Hypothalamus (tissue), 51 donors: ENCODE data around the gene USP49.

Experiments used
- DNase-seq, 51 donors: peaks; one replicate each; lab custom pipeline; 2025; lab: John Stamatoyannopoulos, UW

USP49 gene

DNA sequence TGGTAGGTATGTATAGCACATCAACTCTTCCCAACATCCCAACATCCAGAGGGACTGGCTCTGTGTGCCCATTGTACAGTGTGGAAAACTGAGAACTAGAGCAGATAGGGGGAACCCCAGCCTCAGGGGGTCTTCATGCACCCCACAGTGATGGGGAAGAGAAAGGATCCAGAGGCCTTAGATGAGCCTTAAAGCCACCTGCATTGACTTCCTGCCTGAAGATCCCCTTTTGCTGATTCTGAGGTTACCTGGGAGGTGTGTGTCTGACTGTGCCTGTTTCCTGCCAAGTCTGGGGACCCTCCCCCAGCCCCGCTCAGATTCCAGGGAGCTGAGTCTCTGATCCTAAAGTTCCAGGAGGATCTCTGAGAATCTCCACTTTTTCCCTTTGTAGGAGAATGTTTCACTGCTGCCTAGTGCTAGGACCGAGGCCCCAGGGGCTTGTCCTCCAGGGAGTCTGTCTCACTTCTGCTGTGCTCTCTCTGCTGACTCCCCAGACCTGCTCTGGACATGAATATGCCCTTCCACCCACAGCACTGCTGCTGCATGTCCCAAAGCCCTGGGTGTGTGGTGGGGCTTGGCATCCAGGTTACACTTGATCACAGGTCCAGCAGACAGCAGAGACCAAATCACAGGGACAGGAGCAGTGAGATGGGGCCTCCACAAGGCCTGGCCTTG lies 135.1 kb downstream of the USP49 start:
- DNase-seq: no peak

DNA sequence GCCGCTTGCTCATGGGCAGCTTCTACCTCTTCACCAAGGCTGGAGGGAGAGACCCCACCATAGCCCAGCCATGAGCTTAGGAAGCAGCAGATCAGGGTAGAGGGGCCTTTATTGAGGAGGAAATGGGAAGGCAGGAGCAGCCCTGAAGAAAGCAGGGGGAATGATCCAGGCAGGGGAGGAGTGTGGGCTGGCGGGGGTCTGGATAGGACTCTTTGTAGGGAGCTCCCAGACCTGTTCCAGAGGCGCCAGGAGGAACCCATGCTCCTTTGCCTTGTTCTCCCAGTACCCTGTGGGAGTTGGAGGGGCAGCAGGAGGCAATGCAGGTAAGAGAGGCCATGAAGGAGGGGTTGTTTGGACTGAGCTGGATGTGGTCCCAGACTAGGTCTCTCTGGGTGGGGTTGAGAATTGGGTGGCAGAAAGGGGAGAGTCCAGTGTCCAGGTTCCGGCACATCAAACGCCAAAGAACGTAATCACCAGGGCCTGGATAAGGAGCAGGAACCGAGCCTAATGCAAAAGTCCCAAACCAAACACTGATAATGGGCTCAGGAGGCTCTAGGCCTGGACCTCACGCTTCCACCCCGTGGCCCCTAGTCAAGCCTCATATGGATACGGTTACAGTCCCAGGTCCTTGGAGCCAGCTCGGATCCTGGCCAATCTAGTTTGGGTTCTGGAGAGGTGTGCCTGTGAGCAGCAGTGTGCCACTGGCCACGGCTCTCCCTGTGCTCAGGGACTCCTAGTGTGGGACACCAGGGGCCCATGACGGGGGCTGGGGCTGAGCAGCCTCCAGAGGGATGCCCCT lies 135.9 kb downstream of the USP49 start:
- DNase-seq: no peak

DNA sequence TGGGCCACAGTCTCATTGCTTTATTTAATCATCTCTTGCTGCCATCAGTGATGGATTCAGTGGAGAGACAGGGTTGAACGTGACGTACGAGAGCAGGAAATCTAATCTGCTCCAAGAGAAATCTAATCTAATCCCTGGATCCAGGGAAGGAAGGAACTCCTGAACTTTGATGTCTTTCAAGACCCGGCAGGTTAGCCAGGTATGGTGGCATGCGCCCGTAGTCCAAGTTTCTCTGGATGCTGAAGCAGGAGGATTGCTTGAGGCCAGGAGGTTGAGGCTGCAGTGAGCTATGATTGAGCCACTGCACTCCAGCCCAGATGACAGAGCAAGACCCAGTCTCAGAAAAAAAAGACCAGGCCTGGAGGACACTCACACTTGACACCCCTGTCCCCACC lies 136.5 kb downstream of the USP49 start:
- no peak for DNase-seq

GRCh38 chr6:41757931-41758640 lies 137.1 kb downstream of the USP49 start:
- DNase-seq: no peak

DNA sequence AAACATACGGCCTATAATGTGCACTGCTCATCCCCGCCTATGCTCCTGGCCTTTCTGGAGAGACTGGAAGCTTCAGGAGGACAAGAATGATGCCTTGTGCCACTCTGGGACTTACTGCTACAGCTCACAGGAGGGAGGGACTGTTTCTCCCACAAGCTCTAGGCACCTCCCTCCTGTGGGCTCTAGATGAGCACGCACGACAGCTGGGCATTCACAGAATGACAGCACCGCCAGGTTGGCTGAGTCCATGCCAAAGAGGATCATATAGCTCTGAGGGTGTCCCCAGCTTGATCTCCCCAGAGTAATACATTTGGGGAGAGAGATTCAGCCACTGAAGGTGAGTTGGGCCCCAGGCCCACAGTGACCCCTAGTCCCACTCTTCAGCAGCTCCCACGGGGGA lies 137.9 kb downstream of the USP49 start:
- DNase-seq: no peak

- no peak for DNase-seq
Observed at GRCh38 chr6:41756354-41756753, 138.8 kb downstream of the USP49 start.

DNA sequence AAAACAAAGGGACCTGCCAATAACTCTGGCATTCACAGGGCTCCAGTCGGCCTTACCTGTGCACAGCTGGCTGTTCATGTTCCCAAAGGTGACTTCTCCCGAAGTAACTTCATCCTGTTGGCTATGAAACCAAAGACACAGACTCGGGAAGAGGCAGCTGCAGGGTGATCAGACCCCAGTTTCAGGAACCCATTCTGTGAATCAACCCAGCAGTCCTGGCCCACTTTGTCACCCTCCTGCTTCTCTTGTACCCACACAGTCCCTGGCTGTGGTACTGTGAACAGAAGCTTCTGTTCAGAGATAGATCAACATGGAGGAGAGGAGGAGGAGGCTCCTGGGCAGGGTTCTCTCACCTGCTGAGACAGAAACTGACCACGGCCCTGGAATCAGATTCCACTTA lies 139.3 kb downstream of the USP49 start:
- no peak for DNase-seq

DNA sequence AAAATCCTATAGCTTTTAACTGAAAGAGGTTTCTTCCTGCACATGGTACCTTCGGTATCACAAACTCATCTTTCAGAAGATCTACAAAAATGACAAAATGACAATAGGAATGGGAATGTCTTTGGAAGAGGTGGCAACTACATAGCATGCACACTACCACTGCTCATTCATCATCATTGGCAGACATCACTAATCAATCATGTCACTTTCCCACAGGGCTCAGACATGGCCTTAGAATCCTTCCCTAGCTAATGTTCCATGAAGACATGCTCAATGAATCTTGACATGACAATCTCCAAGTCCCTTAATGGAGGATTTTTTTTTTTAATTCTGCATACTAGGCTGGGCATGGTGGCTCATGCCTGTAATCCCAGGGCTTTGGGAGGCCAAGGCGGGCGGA lies 144.8 kb downstream of the USP49 start:
- no peak for DNase-seq

DNA sequence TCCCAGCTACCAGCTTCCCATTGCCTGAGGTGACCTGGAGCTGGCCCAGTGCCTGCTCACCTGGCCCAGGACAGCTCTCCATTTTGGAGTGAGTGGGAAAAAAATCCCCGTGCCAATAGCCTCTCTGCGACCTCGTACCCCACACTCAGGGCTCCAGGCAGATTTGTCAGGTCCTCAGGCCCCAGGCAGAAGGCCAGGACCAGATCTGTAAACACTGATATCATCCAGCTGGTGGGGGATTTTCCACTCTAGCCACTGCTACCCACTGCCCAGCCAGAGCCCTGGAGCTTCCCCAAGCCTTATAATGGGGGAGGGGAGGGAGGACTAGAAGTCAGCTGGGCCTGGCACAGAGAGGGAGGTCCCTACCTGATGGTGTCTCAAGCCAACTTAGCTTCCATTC lies 146.6 kb downstream of the USP49 start:
- no peak for DNase-seq

DNA sequence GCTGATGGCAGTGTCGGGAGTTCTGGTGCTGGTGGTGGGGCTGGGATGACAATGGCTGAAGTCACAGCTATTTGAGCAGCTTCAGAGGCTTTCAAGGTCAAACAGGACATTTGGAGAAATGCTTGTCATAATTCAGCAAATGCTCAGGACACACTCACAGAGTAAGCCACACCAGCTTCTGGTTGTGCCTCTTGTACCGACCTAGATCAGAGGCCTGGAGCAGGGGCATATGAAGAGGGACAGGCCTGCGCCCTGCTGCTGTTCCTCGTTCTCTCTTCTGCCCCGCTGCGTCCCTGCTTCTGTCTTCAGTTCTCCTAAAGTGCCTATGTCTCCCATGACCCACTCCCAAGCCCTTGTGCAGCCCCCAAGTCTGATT lies 147.1 kb downstream of the USP49 start:
- no peak for DNase-seq

- DNase-seq: no peak
Observed at GRCh38 chr6:41747256-41748101, 147.7 kb downstream of the USP49 start, which contains the start of gene PGC. Gene PGC, minus strand, starts transcription at chr6:41747397. Its CDS starts 63 bp downstream, at chr6:41747334.

DNA sequence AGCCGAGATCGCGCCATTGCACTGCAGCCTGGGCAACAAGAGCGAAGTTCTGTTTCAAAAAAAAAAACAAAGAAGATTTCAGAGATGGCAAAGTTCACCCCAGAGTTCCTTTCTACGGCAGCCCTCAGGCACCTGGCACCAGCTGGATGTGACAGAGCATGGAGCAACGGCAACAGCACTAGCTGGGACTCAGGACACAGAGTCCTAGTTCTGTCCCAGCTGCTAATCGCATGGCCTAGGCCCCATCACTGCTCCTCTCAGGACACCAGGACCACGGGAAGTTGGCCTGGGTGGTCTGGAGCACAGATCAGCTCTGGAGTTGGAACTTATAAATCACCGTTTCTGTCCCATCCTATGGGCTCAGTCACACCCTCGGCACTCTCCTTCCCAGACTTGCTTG lies 149.1 kb downstream of the USP49 start:
- DNase-seq: no peak

DNA sequence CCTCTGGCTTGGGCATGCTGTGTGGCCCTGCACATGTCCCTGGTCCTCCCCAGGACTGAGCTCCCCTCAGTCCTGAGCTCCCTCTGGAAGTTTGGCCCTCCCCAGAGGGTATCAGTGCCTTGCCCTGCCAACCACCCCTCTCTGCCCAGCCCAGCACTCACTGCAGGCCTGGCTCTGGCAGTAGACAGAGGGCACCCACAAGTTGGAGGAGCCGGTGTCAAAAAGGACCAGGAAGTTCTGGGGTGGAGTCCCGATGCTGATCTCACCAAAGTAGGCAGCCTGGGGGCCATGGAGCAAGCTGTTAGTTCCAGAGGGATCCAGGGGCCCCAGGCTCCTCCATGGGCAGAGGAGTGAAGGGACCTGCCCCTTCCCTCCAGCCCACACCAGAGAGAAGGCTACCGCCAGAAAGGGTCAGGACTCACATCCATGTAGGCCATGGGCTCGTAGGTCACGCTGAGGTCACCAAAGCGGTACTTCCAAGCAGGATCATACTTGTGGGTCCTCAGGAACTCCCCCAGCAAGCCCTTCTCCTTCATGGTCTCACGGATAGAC lies 150.9 kb downstream of the USP49 start:
- DNase-seq: no peak

DNA sequence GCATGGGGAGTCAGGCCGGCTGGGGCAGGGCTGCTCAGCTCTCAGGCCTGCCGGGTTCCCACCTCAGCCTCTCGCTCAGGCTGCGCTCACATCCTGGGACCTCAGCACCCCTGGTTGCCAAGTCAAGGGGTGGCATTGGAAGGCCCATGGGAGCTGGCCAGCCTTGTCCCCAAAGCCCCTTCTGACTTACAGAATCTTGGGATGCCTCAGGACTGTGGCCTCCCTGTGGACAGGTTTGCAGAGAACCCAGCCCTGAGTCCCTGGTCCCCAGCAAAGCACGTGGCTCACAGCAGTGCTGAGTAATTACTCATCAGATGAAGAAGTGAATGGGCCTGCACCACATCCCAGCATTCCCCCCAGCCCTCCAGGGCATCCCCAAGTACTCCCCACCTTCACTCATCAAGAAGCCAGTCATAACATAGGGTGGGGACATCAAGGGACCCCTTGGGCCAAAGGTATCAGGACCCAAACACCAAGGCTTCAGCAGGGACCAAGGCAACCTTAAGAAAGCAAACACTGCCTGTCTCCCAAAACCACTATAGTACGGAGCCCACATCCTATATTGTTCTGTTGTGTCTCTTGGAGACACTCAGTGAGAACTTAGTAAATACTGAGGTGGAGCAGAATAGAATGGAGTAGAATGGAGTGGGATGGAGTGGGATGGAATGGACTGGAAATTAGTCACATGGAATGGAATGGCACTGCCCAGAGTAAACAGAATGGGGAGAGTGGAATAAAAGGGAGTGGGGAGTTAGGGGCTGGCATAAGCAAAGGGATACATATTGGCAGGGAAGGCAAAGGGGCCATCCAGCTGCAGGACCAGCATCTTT lies 151.6 kb downstream of the USP49 start:
- no peak for DNase-seq

DNA sequence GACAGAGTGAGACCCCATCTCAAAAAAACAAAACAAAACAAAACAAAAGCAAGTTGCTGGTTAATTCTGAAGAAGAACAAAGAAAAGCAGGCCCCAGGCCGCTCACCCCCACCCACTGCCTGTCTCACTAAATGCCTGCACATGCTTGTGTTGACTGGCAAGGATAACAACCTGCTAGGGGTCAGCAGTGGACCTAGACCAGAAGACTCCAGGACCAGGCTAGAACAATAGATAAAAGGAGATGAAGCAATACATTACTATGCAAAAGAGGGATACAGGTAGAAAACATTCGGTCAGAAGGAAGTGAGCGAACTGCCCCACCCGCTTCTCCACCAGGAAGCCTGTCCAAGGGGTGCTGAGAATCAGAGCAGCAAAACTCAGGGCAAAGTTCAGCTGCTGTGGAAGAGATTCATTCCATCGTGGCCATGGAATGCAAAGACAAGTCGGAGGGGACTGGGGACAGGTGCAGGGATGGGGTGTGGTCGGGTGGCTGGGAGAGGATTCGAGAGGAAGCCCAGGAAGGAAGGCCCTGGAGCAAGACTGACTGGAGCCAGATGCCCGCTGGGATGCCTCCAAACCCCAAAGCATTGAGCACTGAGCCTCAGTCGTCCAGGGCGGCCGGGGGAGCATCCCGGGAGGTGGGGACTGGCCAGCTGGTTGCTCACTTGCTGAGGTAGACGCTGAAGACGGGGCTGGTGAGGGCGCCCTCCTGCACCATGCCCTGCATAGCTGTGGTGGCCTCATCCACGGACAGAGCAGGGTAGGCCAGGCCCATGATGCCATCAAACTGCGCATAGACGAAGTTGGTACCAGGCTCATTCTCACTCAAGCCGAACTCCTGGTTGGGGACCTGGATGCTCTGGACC lies 153.3 kb downstream of the USP49 start:
- no peak for DNase-seq

GRCh38 chr6:41740366-41741162 lies 154.6 kb downstream of the USP49 start:
- no peak for DNase-seq
